ENCODE measurements around the gene SRGAP1.

The SRGAP1 gene

DNA sequence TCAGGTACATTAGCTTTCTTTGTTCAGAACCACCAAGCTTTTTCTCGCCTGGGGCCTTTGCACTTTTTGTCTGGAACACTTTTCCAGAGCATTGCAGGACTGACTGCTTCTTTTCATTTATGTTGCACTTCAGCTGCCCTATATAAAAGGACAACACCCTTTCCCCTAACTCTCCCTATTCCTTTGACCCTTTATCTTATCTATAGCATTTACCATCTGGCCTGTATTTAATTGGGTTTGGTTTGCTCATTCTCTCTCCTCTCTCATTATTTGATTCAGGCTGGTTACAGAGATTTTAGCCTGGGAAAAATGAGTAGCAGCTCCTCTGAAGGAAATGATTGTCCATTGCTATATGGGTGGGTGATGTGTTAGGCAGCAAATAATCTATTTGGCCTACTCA, 212.2 kb downstream of the SRGAP1 start:
- DNase-seq (ENCODE audit: low read depth) = no peak
- no peak overlapping the region for H3K4me3 ChIP-seq (ENCODE audit: low read depth, low read length)
- in situ Hi-C loops (cut with HindIII; ENCODE audit: low sequenced_read_pairs) = no loop called here
- TF ChIP-seq, protein P1, sequence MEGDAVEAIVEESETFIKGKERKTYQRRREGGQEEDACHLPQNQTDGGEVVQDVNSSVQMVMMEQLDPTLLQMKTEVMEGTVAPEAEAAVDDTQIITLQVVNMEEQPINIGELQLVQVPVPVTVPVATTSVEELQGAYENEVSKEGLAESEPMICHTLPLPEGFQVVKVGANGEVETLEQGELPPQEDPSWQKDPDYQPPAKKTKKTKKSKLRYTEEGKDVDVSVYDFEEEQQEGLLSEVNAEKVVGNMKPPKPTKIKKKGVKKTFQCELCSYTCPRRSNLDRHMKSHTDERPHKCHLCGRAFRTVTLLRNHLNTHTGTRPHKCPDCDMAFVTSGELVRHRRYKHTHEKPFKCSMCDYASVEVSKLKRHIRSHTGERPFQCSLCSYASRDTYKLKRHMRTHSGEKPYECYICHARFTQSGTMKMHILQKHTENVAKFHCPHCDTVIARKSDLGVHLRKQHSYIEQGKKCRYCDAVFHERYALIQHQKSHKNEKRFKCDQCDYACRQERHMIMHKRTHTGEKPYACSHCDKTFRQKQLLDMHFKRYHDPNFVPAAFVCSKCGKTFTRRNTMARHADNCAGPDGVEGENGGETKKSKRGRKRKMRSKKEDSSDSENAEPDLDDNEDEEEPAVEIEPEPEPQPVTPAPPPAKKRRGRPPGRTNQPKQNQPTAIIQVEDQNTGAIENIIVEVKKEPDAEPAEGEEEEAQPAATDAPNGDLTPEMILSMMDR (IDR thresholded peaks at IDR 0.05; ENCODE audit: low read depth, low read length, missing control alignments) = no peak

DNA sequence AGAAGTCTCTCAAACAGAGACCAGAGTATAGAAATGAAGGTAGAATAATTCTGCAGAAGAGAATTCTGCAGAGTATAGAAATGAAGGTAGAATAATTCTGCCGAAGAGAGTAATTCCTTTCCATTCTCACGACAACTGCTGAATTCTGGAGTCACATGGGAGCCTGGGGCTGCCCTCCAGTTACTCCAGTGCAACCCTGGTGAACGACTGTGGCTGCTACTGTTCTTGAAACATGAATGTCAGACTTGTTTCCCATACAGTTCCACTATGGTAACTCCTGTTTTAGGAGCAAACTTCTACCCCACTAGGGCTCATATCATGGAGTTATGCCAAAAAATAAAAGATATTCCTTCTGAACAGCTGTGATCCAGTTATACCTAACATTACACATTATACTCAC, 213.2 kb downstream of the SRGAP1 start:
- DNase-seq (ENCODE audit: low read depth) = no peak
- TF ChIP-seq, protein P1 (IDR thresholded peaks at IDR 0.05; ENCODE audit: low read depth, low read length, missing control alignments) = no peak
- H3K4me3 ChIP-seq (ENCODE audit: low read depth, low read length) = no peak overlapping the region
- in situ Hi-C loops (cut with HindIII; ENCODE audit: low sequenced_read_pairs) = no loop called here

DNA sequence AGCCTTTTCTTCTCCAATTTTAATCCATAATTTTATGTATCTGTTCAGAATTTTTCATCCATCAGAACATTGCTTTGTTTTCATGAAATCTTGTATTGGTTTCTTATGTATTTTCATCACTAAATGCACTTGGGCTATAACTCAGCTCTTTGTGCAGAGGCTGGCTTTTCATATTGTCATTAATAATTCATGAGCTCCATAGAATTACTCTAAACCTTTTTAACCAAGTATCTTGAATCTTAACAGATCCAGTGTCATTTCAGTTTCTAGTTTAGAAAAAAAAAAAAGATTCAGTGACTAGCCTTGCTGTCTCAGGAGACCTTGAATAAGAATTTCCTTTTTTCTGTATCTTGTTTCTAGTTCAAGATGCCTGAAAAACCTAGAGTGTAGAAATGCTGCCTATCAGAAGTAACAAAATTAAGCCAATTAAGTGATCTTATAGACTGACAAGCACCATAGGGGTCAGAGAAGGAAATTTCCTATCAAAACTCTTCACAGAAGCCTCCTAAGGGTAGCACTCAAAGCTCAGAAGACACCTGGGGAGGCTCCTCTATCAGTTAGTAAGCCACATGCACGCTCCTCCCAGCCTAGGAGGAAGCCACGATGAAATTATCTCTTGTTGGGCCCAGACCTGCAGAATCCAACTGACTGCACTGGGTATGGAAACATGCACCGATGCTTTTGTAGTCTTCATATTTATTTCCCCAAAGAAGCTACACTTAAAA, 214.2 kb downstream of the SRGAP1 start:
- DNase-seq (ENCODE audit: low read depth) = no peak
- TF ChIP-seq, protein P1 (IDR thresholded peaks at IDR 0.05; ENCODE audit: low read depth, low read length, missing control alignments) = no peak
- in situ Hi-C loops (cut with HindIII; ENCODE audit: low sequenced_read_pairs) = no loop called here
- no peak overlapping the region for H3K4me3 ChIP-seq (ENCODE audit: low read depth, low read length)

DNA sequence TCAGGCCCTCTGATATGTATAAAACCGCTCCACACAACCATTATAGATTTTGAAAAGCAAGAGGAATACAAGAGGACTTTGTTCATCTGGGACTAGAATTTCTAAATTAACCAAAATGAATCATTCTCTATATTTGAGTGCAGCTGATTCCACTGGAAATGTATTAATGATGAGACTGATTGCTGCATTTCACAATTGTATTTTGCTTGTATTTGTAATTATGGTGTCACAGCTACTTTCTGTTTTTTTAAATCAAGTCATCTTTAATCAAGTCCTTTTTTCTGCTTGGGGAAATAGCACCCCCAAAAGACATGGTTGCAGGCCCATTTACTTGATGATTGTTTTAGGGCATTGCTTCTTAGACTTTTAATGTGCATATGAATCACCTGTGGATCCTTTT, 215.2 kb downstream of the SRGAP1 start:
- in situ Hi-C loops (cut with HindIII; ENCODE audit: low sequenced_read_pairs) = no loop called here
- TF ChIP-seq, protein P1 (IDR thresholded peaks at IDR 0.05; ENCODE audit: low read depth, low read length, missing control alignments) = no peak
- no peak for DNase-seq (ENCODE audit: low read depth)
- no peak overlapping the region for H3K4me3 ChIP-seq (ENCODE audit: low read depth, low read length)

DNA sequence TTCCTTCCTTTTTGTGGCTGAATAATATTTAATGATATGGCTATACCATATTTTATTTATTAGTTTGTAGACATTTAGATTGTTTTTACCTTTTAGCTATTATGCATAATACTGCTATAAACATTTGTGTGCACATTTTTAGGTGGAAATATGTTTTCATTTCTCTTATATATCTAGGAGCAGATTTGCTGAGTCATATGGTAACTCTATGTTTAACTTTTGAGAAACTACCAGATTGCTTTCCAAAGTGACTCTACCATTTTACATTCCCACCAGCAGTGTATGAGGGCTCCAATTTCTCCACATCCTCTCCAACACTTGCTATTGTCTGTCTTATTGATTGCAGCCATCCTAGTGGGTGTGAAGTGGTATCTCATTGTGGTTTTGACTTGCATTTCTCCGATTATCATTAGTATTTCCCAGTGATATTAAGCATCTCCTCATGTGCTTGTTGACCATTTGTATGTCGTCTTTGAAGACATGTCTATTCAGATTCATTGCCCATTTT, 217.4 kb downstream of the SRGAP1 start:
- in situ Hi-C loops (cut with HindIII; ENCODE audit: low sequenced_read_pairs) = no loop called here
- TF ChIP-seq, protein P1 (IDR thresholded peaks at IDR 0.05; ENCODE audit: low read depth, low read length, missing control alignments) = no peak
- no peak for DNase-seq (ENCODE audit: low read depth)
- H3K4me3 ChIP-seq (ENCODE audit: low read depth, low read length) = no peak overlapping the region

DNA sequence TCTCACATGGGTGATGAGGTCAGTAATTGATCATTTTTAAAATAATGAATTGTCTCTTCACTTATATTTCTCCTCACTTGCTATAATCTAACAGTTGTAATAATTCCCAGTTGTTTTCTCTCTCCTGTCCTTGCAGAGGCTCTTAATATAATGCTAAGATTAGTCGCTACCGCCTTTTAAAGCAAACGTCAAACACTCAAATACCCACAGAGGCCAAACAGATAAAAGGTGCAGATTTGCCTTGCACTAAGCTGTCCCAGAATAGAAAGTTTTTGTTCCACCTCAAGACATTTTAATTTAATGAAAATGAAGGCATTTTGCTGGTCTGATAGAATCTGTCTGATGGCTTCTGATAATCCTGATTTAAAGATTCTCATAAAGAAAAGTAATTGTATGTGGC, 218.6 kb downstream of the SRGAP1 start:
- no peak overlapping the region for H3K4me3 ChIP-seq (ENCODE audit: low read depth, low read length)
- no peak for DNase-seq (ENCODE audit: low read depth)
- TF ChIP-seq, protein P1 (IDR thresholded peaks at IDR 0.05; ENCODE audit: low read depth, low read length, missing control alignments) = no peak

More for the DNA sequence above, 218.6 kb downstream of the SRGAP1 start:
- in situ Hi-C loops (cut with HindIII; ENCODE audit: low sequenced_read_pairs) = no loop called here

Data from astrocyte of the cerebellum (primary cell).